HG03135 (cell line): ENCODE measurements around the gene BTBD9.

Experiments
- ATAC-seq: cut with Tn5 transposase; IDR thresholded peaks from one replicate; pipeline ENCODE4 v1.9.1; 2021; ENCODE audit warnings: mild to moderate bottlenecking, moderate library complexity; ENCODE audit not compliant: unreplicated experiment

BTBD9 gene

GRCh38 chr6:38566295-38567030, 73.3 kb downstream of the BTBD9 start:
- no peak for ATAC-seq

- no peak for ATAC-seq
Observed at GRCh38 chr6:38564301-38564700, 75.4 kb downstream of the BTBD9 start.

- no peak for ATAC-seq
Observed at GRCh38 chr6:38555606-38556005, 84.1 kb downstream of the BTBD9 start.

- no peak for ATAC-seq
Observed at GRCh38 chr6:38554700-38555413, 84.9 kb downstream of the BTBD9 start.

- no peak for ATAC-seq
Observed at GRCh38 chr6:38554014-38554413, 85.7 kb downstream of the BTBD9 start.

GRCh38 chr6:38552121-38552520, 87.6 kb downstream of the BTBD9 start:
- ATAC-seq: peak; percentile 88

GRCh38 chr6:38549795-38550194, 89.9 kb downstream of the BTBD9 start:
- no peak for ATAC-seq

- ATAC-seq: no peak
Observed at GRCh38 chr6:38549180-38549579, 90.5 kb downstream of the BTBD9 start.

GRCh38 chr6:38543022-38543421, 96.7 kb downstream of the BTBD9 start:
- no peak for ATAC-seq

GRCh38 chr6:38542031-38542430, 97.7 kb downstream of the BTBD9 start:
- no peak for ATAC-seq

GRCh38 chr6:38533064-38533463, 106.7 kb downstream of the BTBD9 start:
- ATAC-seq: no peak

GRCh38 chr6:38531134-38531533, 108.6 kb downstream of the BTBD9 start:
- no peak for ATAC-seq

GRCh38 chr6:38528196-38528965, 111.3 kb downstream of the BTBD9 start:
- no peak for ATAC-seq

GRCh38 chr6:38527371-38527770, 112.4 kb downstream of the BTBD9 start:
- no peak for ATAC-seq

- ATAC-seq: no peak
Observed at GRCh38 chr6:38525888-38526287, 113.8 kb downstream of the BTBD9 start.

GRCh38 chr6:38524436-38525145, 115.1 kb downstream of the BTBD9 start:
- no peak for ATAC-seq

GRCh38 chr6:38522322-38522721, 117.4 kb downstream of the BTBD9 start:
- ATAC-seq: no peak

- no peak for ATAC-seq
Observed at GRCh38 chr6:38518511-38519304, 121.0 kb downstream of the BTBD9 start.

GRCh38 chr6:38517005-38517404, 122.7 kb downstream of the BTBD9 start:
- ATAC-seq: no peak

- ATAC-seq: no peak
Observed at GRCh38 chr6:38514399-38514798, 125.3 kb downstream of the BTBD9 start.
